UCSD-AML1 (cell line): ENCODE data around the gene ZNF652.
A peak's percentile ranks its signal among the peaks of the same experiment; 100 is the strongest.
"Not testable (repeated sequence)": the region's sequence is repeated elsewhere in the genome, so short reads cannot be mapped to it uniquely, and the experiment has no call there.

Source experiments
- DNase-seq: peaks from one replicate; lab custom pipeline; 2025; ENCODE audit not compliant: unreplicated experiment; lab: John Stamatoyannopoulos, UW

Gene ZNF652

DNA sequence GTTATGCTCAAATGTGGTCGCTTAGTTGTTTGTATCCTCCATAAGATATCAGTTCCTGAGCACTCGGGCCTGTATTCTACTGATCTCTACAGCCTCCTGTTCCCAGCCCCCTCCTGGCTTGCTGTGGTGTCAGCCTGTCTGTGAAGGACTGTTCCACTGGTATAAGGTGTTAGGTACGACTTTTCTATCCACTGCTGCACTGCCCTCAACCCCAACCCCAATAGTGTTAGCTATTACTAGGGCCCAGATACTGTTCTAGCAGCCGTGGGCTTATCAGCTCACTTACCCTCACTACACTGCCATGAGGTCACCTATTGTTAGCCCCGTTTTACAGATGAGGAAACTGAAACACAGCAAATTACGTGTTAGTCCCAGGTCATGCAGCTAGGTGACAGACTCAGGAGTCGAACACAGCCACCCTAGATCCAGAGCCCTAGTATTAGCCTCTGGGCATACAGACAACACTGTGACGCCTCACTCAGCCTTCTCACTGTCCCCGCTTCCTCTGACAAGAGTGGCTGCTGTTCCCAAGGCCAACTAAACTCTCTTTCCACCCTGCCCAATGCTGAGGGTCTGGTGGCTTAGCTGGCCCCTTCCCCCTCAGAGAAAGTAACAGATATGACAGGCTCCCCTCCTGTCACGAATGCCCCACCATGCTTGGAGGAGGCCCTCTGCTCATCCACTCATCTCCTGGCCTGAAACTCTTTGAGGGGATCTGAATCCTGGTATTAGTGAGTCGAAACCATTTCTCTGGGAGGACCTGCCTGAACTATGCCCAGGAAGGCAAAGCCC, 25.6 kb upstream of the ZNF652 start:
- DNase-seq, result peak; percentile 47

DNA sequence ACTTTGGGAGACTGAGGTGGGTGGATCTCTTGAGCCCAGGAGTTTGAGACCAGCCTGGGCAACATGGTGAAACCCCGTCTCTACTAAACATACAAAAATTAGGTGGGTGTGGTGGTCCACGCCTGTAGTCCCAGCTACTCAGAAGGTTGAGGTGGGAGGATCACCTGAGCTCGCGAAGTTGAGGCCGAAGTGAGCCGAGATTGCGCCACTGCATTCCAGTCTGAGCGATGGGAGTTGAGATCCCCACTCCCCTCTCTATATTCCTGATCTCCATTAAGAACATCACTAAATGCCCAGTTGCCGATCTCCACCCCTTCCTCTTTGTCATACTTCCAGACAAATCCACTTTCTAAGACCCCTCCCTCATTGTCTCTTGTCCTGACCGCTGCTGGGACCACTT, 24.3 kb upstream of the ZNF652 start:
- DNase-seq, result no peak

DNA sequence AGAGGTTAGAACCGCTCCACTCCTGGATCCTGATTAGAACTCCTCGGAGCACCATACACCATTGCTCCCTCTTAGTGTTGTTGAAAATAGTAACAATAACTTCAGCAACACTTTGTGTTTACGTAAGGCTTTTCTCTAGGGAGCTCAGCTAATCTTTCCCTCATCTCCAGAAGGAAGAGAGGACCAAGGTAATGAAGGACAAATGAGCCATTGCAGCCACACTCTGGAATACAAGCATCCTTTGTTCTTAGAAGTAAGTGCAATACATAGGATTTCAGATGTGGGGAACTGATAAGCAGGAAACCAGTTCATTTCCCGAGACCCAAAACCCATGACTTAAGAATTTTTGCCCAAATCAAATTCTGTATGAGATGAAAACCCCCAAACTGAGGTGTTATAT, 22.9 kb upstream of the ZNF652 start:
- no peak for DNase-seq

DNA sequence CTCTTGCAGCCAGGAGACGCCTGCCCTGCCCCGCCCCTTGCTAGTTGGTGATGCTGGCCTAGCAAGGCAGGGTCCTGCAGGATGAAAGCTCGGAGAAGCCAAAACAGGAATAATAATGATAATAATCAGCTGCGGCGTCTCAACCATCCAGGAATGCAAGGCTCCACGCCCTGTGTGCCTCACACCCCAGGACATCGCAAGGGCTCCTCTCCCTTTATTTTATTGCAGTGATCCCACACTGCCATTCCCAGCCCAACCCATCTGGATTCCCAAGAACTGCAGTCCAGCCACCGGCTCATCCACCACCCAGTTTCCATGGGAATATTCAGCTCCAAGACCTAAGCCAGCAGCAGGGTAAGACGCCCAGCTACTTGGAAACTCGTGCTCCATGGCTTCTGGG, 21.0 kb upstream of the ZNF652 start:
- DNase-seq, result no peak

DNA sequence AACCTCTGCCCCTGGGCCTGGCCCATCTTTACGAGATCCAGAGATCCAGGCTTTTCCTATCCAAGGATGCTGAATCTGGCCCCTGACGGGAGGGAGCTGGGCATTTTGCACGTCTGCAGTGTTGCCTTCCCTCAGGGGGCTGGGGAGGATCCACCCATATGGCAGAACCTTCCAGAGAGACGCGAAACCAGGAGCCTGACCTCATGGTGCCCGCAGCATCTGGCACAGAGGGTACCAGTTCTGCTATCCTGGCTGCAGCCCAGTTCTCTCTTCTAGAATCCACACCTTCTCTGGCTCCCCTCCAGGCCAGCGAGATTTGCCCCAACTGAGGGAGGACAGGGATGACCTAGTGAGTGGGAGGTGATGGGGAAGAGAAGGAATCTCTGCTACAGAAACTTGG, 20.5 kb upstream of the ZNF652 start:
- no peak for DNase-seq

DNA sequence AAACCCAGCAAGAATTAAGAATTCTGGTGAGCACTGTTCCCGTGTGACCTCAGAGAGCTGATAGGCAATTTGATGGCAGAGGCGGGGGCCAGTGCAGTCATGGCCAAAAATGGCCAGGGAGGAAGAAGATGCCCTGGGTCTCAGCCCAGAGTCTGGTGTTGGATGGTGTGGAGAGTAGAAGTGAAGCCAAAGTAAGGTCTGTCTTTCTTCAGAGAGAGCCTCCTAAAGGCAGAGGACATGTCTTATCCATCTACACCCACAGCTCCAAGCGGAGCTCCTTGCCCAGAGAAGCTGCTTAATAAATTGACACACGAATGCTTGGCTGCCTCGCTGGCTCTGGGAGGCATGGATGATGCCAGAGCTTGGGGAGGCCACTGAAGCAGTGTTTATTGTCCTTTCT, 19.7 kb upstream of the ZNF652 start:
- DNase-seq, result no peak

DNA sequence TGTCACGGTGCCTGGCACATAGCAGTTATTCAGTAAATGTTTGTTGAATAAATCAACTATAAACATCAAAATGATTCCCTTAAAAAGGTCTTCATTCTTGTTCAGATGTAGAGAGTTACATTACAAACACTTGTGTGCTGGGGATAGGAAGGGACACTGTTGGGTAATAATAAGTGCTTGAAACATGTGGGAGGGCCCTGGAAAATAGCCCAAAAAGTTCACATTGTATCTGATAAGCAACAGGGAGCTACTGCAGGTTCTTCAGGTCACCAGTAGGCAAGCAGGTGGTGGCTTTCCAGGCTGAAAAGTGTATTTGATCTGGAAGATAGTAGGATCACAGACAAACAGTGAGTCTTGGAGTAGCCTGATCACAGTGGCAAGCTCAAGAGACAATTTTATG, 19.0 kb upstream of the ZNF652 start:
- no peak for DNase-seq

DNA sequence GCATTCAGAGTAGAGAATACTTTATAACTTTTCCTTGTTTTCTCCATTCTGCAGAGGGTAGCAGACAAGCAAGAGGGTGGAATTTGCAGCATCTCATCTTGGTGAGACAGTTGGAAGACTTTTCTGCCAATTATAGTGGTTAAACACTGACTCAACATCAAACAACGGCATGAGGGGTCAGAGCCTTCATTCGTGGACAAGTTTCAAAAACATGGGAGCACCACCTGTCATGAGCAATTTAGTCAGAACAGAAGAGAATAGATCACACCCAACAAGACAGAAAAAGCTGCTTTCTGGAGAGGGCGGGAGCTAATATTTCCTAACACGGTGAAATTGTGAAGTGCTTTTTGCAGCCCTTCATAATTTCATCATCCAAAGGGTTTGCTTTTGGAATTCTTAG, 17.9 kb upstream of the ZNF652 start:
- DNase-seq, result no peak

DNA sequence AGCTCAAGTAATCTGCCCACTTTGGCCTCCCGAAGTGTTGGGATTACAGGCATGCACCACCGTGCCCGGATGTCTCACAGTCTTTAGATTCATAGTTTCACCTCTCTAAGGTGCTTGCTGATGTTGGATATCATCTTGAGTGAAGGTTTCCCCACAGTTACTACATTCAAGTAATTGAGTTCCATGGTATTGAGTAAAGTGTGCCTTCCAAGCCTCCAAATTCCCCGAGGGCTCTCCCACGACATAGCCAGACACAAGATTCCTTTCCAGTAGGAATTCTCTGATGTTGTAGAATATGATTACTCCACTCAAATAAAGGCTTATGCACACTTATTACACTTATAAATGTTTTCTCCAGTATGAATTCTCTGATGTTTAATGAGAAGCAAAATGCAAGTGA, 16.3 kb upstream of the ZNF652 start:
- no peak for DNase-seq

DNA sequence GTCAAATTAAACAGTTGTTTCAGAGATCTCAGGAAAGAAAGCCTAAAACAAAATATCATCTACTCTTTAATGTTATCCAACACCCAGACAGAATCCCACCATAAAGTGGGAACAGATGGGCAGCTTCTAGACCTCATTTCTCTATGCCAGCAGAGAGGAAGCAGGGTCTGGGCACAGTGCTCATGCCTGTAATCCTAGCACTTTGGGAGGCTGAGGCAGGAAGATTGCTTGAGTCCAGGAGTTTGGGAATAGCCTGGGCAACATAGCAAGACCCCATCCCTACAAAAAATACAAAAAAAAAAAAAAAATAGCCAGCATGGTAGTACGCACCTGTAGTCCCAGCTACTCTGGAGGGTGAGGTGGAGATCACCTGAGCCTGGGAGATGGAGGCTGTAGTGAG, 13.5 kb upstream of the ZNF652 start:
- no peak for DNase-seq

DNA sequence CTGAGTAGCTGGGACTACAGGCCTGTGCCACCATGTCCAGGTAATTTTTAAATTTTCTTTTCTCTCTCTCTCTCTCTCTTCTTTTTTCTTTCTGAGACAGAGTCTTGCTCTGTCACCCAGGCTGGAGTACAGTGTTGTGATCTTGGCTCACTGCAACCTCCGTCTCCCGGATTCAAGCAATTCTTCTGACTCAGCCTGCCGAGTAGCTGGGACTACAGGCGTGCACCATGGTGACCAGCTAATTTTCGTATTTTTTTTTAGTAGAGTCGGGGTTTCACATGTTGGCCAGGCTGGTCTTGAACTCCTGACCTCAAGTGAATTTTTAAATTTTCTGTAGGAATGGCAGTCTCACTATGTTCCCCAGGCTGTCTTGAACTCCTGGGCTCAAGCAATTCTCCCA, 11.1 kb upstream of the ZNF652 start:
- no peak for DNase-seq

DNA sequence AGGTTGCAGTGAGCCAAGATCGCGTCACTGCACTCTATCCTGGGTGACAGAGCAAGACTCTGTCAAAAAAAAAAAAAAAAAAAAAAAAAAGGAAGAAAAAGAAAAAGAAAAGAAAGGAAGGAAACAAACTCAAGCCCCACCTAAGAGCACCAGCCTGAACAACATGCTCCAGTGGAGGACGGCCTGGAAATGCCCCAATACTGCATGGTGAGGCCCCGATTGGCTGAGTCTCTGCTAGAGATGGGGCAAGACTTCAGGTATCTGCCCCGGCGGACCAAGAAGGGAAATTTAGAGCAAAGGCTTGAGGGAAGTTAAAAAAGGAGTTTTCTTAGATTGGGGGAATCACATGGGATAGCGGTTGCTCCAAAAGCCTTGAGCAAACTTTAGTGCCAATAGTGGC, 10.4 kb upstream of the ZNF652 start:
- DNase-seq, result no peak

DNA sequence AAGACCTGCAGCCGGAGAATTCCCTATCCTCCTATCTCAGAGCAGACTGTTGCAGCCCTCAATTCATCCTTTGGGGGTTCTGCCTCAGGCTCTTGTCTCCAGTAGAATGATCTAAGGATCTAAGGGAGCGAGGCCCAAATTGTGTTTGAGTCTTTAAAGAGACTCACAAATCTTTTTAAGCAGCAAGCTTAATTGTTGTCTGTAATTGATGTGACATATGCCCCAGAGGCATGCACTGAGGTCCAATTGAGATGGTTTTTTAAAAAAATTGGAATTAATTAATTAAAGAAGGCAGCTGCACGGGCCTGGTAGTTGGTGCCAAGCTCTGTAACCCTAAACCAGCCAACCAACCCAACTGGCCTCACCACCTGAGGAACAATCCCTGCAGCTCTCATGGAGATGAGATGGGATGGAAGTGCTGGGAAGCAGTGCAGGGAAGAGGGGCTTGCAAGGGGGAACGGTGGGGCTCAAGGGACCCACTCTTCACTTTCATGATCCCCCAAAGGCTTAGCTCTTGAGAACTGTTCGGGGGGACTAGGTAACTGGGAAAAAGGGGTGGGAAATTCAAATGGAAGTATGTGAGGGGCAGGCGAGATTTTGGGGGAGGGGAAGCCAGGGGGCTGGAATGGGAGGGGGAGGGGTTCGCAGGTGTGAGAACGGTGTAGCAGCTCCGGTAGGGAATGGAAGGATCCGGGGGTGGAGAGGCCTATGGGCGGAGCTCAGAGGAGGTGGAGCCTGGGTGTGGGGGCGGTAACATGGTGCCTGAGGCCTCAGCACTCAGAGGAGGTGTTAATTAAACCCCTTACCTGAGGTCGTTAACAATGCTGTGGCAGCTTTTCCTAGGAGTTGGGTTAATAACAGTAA, 9.2 kb upstream of the ZNF652 start:
- no peak for DNase-seq

DNA sequence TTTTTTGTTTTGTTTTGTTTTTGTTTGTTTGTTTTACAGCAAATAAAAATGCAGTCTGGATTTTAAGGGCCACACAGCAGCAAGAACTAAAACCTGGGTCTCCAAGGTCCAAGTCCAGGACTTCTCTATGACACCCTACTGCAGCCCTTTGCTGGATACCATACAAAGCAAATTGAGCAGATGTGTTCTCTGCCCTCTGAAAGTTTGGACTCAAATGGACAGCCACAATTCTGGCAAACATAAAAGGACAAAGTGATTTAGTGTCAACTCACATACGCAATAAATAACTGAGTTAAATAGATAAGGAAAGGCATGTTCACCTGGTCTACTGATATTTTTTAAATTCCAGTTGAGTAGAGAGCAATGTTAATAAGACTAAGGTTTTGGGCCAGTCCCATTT, 7.7 kb upstream of the ZNF652 start:
- DNase-seq, result no peak

DNA sequence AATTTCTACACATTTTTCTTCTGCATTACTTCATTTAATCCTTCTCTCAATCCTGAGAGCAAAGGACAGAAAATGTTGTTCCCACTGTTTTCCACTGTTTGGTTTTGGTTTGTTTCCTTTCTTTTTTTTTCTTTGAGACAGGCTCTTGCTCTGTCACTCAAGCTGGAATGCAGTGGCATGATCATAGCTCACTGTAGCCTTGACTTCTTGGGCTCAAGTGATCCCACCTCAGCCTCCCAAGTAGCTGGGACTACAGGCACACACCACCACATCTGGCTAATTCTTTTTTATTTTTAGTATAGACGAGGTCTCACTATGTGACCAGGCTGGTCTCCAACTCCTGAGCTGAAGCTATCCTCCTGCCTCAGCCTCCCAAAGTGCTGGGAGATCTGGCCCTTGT, 7.0 kb upstream of the ZNF652 start:
- no peak for DNase-seq

DNA sequence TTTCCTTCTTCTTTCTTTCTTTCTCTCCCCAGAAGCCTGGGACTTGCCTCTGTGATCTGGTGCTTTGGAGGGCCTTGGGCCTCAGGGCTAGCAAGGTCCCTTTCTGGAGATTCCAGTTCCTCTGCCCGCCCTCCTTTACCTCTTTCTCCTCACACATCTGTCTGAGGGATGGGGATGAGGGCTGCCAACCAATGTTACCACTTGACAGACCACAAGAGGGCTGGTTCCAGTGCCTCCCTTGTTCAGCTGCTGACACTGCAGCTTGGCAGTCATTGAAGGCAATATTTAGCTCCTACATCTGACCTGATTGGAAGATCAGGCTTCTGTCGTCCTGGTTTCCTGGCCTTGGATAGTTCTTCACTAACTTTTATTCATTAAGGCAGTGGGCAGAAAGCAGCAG, 3.6 kb upstream of the ZNF652 start:
- peak; percentile 48 for DNase-seq

DNA sequence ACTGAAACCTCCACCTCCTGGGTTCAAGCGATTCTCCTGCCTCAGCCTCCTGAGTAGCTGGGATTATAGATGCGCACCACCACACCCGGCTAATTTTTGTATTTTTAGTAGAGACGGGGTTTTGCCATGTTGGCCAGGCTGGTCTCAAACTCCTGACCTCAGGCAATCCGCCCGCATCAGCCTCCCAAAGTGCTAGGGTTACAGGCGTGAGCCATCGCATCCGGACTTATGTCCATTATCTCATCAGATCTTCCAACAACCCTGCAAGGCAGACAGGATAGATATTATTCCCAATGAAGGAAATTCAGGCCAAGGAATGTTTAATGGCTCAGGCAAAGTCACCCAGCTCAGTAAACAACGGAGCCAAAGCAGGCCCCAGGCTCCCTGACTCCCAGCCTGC, 3.1 kb upstream of the ZNF652 start:
- DNase-seq, result not testable (repeated sequence)

DNA sequence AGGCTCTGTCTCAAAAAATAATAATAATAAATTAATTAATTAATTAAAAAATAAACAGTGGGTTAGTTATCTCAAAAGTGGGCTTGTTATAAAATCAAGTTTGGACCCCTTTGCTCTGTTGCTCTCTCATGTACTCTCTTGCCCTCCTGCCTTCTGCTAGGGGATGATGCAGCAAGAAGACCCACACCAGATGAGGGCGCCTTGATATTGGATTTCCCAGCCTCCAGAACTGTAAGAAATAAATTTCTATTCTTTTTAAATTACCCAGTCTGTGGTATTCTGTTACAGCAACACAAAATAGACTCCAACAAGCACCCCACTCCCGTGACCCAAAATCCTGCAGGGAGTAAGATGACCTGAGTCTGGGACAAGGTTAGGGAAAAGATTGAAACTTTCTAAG, 2.1 kb upstream of the ZNF652 start:
- DNase-seq, result no peak

DNA sequence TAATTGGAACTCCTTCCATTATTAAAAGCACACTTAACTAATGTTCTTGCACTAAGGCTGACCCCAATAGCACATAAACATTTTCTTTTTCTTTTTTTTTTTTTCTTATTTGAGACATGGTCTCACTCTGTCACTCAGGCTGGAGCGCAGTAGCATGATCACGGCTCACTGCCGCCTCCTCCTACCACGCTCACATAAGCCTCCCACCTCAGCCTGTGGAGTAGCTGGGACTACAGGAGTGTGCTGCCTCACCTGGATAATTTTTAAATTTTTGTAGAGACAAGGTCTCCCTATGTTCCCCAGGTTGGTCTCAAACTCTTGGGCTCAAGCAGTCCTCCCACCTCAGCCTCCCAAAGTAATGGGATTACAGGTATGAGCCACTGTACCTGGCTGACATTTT, 1.2 kb upstream of the ZNF652 start:
- DNase-seq, result no peak

DNA sequence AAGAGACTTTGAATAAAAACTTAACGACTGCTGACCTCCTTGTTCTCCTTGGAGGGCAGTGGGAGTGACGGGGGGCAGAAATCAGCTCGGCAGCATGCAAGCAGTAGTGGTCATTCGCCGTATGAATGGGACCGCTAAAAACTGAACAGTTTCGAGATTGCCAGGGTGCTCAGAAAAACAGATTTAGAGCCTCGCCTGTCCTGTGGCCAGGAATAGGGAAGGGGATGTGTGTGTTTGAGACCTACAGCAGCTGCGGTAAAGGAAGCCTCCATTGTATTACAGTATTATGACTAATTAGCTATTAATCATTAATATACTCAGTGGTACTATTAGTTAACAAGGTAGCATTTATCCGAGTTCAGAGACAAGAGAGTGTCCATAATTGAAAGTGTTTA, 670 bp upstream of the ZNF652 start:
- no peak for DNase-seq

DNA sequence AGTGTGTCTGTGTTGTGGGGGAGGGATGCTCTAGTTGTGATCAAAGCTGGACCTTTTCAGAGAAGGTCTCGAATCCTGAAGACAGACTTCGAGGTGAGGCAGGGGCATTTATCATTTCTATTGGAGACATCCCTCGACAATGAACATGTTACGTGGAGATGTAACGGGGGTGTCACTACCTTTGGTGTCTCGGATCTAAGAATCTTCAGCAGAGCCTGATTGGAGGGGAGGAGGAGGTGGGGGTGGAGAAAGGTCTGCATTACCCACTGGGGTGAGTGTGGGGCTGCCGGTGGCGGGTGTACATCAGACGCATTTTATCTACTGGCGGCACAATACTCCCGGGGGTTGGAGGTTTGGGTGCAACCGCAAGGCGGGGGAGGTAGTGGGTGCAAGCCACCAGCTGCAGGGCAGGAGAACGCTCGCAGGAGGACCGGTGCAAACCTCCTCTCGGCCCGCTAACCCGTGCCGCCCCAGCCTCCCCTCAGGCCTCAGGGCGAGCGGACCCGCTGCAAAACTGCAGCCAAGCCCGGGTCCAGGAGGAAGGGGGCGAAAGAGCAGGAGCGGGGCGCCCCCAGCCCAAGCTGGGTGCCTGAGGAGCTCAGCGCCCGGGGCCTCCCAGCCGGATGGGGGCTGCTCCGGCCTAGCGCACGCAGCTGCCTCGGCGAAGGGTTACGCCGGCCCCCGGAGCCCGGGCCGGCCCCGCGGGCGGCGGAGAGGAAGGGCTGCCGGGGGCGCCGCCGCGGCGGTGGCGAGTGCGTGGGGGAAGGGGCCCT, 735 bp downstream of the ZNF652 start:
- peak; percentile 60 for DNase-seq

DNA sequence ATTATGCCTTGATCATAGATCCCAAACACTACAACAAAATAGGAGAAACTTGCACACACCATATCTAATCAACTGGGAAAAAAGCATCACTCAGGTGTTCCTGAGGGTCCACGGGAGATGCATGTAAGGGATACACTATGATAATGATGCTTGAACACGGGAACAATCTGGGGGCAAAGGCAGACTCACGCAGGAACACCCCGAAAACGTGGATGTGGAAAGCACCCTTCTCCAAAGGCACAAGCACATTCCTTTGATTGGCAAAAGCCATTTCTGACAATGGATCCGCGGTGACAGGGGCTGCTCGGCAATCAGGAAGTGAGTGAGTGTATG, 1.3 kb downstream of the ZNF652 start:
- DNase-seq, result peak; percentile 42
